Trophoblast cell (in vitro differentiated cells and primary cell): ENCODE data around the gene RNF10.

ENCODE experiments used
- DNase-seq, 2 donors: peaks; one replicate each; pipeline ENCODE4 v3.0.0-alpha.2; 2016
- H2AFZ ChIP-seq: 2 replicates; pipeline ENCODE4 v1.6.1; 2013; ENCODE audit warnings: low read length, moderate library complexity, mild to moderate bottlenecking; ENCODE audit not compliant: insufficient read depth, poor library complexity
- H2AK5ac ChIP-seq: 2 replicates; pipeline ENCODE4 v1.6.1; 2013; ENCODE audit warnings: mild to moderate bottlenecking, low read length
- H2BK120ac ChIP-seq: 2 replicates; pipeline ENCODE4 v1.6.1; 2013; ENCODE audit warnings: low read length, mild to moderate bottlenecking, moderate library complexity; ENCODE audit not compliant: insufficient read depth, poor library complexity
- H2BK12ac ChIP-seq: 2 replicates; pipeline ENCODE4 v1.6.1; 2013; ENCODE audit warnings: mild to moderate bottlenecking, low read length, moderate library complexity
- H2BK5ac ChIP-seq: 2 replicates; pipeline ENCODE4 v1.6.1; 2013; ENCODE audit warnings: low read length, low read depth, moderate library complexity, mild to moderate bottlenecking; ENCODE audit not compliant: poor library complexity
- H3K14ac ChIP-seq: 2 replicates; pipeline ENCODE4 v1.6.1; 2013; ENCODE audit warnings: mild to moderate bottlenecking, low read length
- H3K18ac ChIP-seq: 2 replicates; pipeline ENCODE4 v1.6.1; 2013; ENCODE audit warnings: mild to moderate bottlenecking, low read length
- H3K23ac ChIP-seq: 2 replicates; pipeline ENCODE4 v1.6.1; 2013; ENCODE audit warnings: low read length
- H3K27ac ChIP-seq: 2 replicates; pipeline ENCODE4 v1.5.1; 2013; ENCODE audit warnings: low read depth, mild to moderate bottlenecking, inconsistent platforms, low read length, moderate library complexity
- H3K27me3 ChIP-seq: 2 replicates; pipeline ENCODE4 v1.6.1; 2013; ENCODE audit warnings: inconsistent platforms, mild to moderate bottlenecking, low read length, moderate library complexity; ENCODE audit not compliant: insufficient read depth
- H3K36me3 ChIP-seq, 2 experiments: 1 replicate in 1 of 2; 2 replicates in 1 of 2; pipeline ENCODE4 v1.6.1; 2013; ENCODE audit warnings: low read length in 2 of 2, mild to moderate bottlenecking in 2 of 2, moderate library complexity in 1 of 2; ENCODE audit not compliant: insufficient read depth in 2 of 2, control insufficient read depth in 1 of 2
- H3K4ac ChIP-seq: 2 replicates; pipeline ENCODE4 v1.6.1; 2013; ENCODE audit warnings: low read depth, mild to moderate bottlenecking, low read length, moderate library complexity
- H3K4me1 ChIP-seq, 2 experiments: 1 replicate in 1 of 2; 2 replicates in 1 of 2; pipeline ENCODE4 v1.6.1; 2013; ENCODE audit warnings: low read length in 2 of 2, mild to moderate bottlenecking in 2 of 2, moderate library complexity in 1 of 2; ENCODE audit not compliant: insufficient read depth in 2 of 2, control insufficient read depth in 1 of 2
- H3K4me2 ChIP-seq: 2 replicates; pipeline ENCODE4 v1.6.1; 2013; ENCODE audit warnings: inconsistent platforms, mild to moderate bottlenecking, low read length, moderate library complexity
- H3K4me3 ChIP-seq: 2 replicates; pipeline ENCODE4 v1.5.1; 2013; ENCODE audit warnings: mild to moderate bottlenecking, low read depth, low read length, inconsistent platforms
- H3K79me1 ChIP-seq: one replicate; pipeline ENCODE4 v1.6.1; 2013; ENCODE audit warnings: low read length
- H3K79me2 ChIP-seq: 2 replicates; pipeline ENCODE4 v1.6.1; 2013; ENCODE audit warnings: low read length, mild to moderate bottlenecking; ENCODE audit not compliant: control insufficient read depth, insufficient read depth, poor library complexity
- H3K9ac ChIP-seq: 2 replicates; pipeline ENCODE4 v1.6.1; 2013; ENCODE audit warnings: mild to moderate bottlenecking, low read length
- H3K9me3 ChIP-seq: 2 replicates; pipeline ENCODE4 v1.6.1; 2013; ENCODE audit warnings: low read depth, mild to moderate bottlenecking, control low read depth, inconsistent platforms, low read length; ENCODE audit not compliant: insufficient read depth
- H4K12ac ChIP-seq: 2 replicates; pipeline ENCODE4 v1.6.1; 2013; ENCODE audit warnings: low read depth, mild to moderate bottlenecking, low read length, moderate library complexity
- H4K8ac ChIP-seq: 2 replicates; pipeline ENCODE4 v1.6.1; 2013; ENCODE audit warnings: low read depth, mild to moderate bottlenecking, low read length, moderate library complexity
- H4K91ac ChIP-seq: one replicate; pipeline ENCODE4 v1.6.1; 2013; ENCODE audit warnings: low read depth, mild to moderate bottlenecking, low read length, moderate library complexity
- WGBS: extraction: QIAGEN DNeasy Blood & Tissue Kit; methylation state at CpG from one replicate; pipeline ENCODE4 v1.1.7; 2013; ENCODE audit warnings: missing lambda C conversion rate; ENCODE audit not compliant: insufficient read length, insufficient coverage; ENCODE audit errors: extremely low coverage; 5-methylcytosine and 5-hydroxymethylcytosine counted together

Gene RNF10

DNA sequence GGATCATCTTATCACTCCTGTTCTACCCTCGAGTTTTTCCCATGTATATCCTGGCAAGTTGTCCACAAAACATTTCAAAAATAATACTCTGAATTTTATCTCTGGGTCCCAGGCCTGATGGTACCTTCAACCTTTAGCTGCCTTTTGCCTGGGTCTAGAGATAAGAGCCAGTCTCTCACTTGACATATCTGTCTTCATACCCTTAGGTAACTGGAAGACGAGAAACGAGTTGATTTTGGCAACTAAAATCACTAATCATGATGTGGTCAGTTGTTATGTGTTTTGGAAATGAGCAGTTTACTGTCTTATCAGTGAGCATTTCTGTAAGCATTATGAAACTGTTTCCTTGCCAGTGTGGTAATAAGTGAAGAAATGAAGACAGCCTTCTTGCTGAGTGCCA is 6.3 kb downstream of the RNF10 start:
- Histone ChIP-seq H2AK5ac (no peak overlapping the region), H3K23ac (no peak overlapping the region), H3K79me2 (peaks cover 20% of the 10 kb centered on the region), H3K9ac (no peak overlapping the region), H3K79me1 (no peaks in the 10 kb centered on the region), H3K4me3 (no peak overlapping the region), H4K12ac (no peak overlapping the region), H2BK5ac (no peak overlapping the region), H3K4me2 (no peak overlapping the region), H2BK120ac (no peak overlapping the region), H2AFZ (no peak overlapping the region), H3K18ac (no peak overlapping the region), H3K14ac (no peak overlapping the region), H4K91ac (no peak overlapping the region), H3K27me3 (no peaks in the 10 kb centered on the region), H3K4ac (no peak overlapping the region), H3K4me1 (peaks cover 6% of the 10 kb centered on the region in 2 experiments), H3K27ac (no peak overlapping the region), H4K8ac (no peak overlapping the region), H3K36me3 (peaks cover 6 to 13% of the 10 kb centered on the region in 2 experiments), H2BK12ac (no peak overlapping the region), H3K9me3 (no peaks in the 10 kb centered on the region)
- no CpG with 5 or more reads among the region's 3 CpGs for whole genome bisulfite sequencing
- DNase-seq = peak in 1 of 2 donors; percentile 44

DNA sequence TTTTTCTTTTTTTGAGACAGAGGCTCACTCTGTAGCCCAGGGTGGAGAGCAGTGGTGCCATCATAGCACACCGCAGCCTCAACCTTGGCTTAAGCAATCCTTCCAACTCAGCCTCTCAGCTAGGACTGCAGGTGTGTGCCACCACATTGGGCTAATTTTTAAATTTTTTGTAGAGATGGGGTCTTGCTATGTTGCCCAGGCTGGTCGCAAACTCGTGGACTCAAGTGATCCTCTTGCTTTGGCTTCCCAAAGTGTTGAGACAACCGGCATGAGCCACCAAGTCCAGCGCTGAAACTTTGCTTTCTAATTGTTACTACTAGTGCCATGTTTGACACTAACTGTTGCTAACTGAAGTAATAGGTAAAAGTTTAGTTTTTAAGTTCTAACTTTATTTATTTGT is 8.0 kb downstream of the RNF10 start:
- no CpG with 5 or more reads among the region's 5 CpGs for WGBS
- Histone ChIP-seq H2BK12ac (no peak overlapping the region), H3K23ac (no peak overlapping the region), H3K27me3 (no peaks in the 10 kb centered on the region), H4K12ac (no peak overlapping the region), H3K27ac (no peak overlapping the region), H3K18ac (no peak overlapping the region), H3K36me3 (peaks cover 10 to 11% of the 10 kb centered on the region in 2 experiments), H3K4me2 (no peak overlapping the region), H3K79me2 (peaks cover 15% of the 10 kb centered on the region), H3K9ac (no peak overlapping the region), H3K4me1 (peaks cover 0 to under 1% of the 10 kb centered on the region in 2 experiments), H4K91ac (no peak overlapping the region), H2BK120ac (no peak overlapping the region), H3K4me3 (no peak overlapping the region), H3K9me3 (no peaks in the 10 kb centered on the region), H4K8ac (no peak overlapping the region), H3K4ac (peak overlapping the region; percentile 98), H2BK5ac (no peak overlapping the region), H2AK5ac (no peak overlapping the region), H3K14ac (no peak overlapping the region), H2AFZ (no peak overlapping the region), H3K79me1 (no peaks in the 10 kb centered on the region)
- DNase-seq = no peak

DNA sequence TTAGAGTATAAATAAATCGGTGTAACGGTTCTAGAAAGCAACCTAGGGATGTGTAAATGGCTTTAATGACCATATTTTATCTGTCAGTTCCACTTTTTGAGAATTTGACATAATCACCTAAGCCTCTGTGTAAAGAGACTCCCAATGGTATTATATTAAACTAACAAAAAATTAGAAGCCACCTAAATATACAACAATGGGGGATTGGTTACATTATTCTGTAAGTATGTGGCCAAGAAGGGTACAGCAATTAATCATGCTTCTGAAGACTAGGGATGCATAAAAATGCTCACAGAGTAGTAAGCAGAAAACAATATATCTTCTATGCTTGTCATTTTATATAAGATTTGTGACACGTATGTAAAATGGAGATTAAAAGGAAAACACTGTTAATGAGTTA is 10.5 kb downstream of the RNF10 start:
- H3K79me1 ChIP-seq = no peaks in the 10 kb centered on the region
- H3K4me2 ChIP-seq = no peak overlapping the region
- H3K36me3 ChIP-seq = peaks cover 12 to 27% of the 10 kb centered on the region in 2 experiments
- no peak overlapping the region for H4K8ac ChIP-seq
- no peak overlapping the region for H3K14ac ChIP-seq
- H4K91ac ChIP-seq = no peak overlapping the region
- no peak overlapping the region for H4K12ac ChIP-seq
- H3K9ac ChIP-seq = no peak overlapping the region
- peaks cover 0 to under 1% of the 10 kb centered on the region in 2 experiments for H3K4me1 ChIP-seq
- H2AK5ac ChIP-seq = no peak overlapping the region
- no CpG with 5 or more reads among the region's 3 CpGs for WGBS
- H2BK12ac ChIP-seq = no peak overlapping the region
- peaks cover 11% of the 10 kb centered on the region for H3K79me2 ChIP-seq
- no peaks in the 10 kb centered on the region for H3K9me3 ChIP-seq
- no peak overlapping the region for H2BK5ac ChIP-seq
- no peak overlapping the region for H3K23ac ChIP-seq
- H3K27ac ChIP-seq = no peak overlapping the region
- no peak overlapping the region for H2AFZ ChIP-seq
- no peaks in the 10 kb centered on the region for H3K27me3 ChIP-seq
- DNase-seq = no peak
- no peak overlapping the region for H3K4ac ChIP-seq
- no peak overlapping the region for H3K18ac ChIP-seq
- H3K4me3 ChIP-seq = no peak overlapping the region
- H2BK120ac ChIP-seq = no peak overlapping the region

- DNase-seq = no peak
- Histone ChIP-seq H3K79me2 (peaks cover 10% of the 10 kb centered on the region), H4K91ac (no peak overlapping the region), H3K4me1 (peaks cover 0 to 6% of the 10 kb centered on the region in 2 experiments), H2BK5ac (no peak overlapping the region), H3K27me3 (no peaks in the 10 kb centered on the region), H2BK12ac (no peak overlapping the region), H3K36me3 (peaks cover 13 to 27% of the 10 kb centered on the region in 2 experiments), H3K4me2 (no peak overlapping the region), H3K27ac (no peak overlapping the region), H4K12ac (no peak overlapping the region), H3K23ac (no peak overlapping the region), H3K14ac (no peak overlapping the region), H3K4me3 (no peak overlapping the region), H4K8ac (no peak overlapping the region), H3K9me3 (no peaks in the 10 kb centered on the region), H2AFZ (no peak overlapping the region), H3K4ac (no peak overlapping the region), H2AK5ac (no peak overlapping the region), H3K9ac (no peak overlapping the region), H3K79me1 (no peaks in the 10 kb centered on the region), H2BK120ac (no peak overlapping the region), H3K18ac (no peak overlapping the region)
- WGBS = no CpG with 5 or more reads among the region's 3 CpGs
Measured at GRCh38 chr12:120546050-120546386, 11.9 kb downstream of the RNF10 start.
